ENCODE measurements around the gene CITED2. TPM values are rescaled to one million over a fixed set of nuclear protein-coding genes. Genes with fewer than 3 reads are reported as not detected.
"Not testable (repeated sequence)": the region's sequence is repeated elsewhere in the genome, so short reads cannot be mapped to it uniquely, and the experiment has no call there.

CITED2 gene
- polyA plus RNA-seq, 3 donors from 2014 or later = 11.1 to 36.3 (median 18.4) TPM

GRCh38 chr6:139367810-139368351 is 6.6 kb downstream of the CITED2 start:
- no peak overlapping the region for H3K4me3 Mint-ChIP-seq
- H3K27me3 Mint-ChIP-seq (ENCODE audit: low read depth in 3 of 3) = peaks cover 2 to 5% (median 5%) of the 10 kb centered on the region in 3 donors
- no peak for DNase-seq
- peak overlapping the region in 1 of 6 donors; percentile 2 for H3K27ac Mint-ChIP-seq
- H3K36me3 Mint-ChIP-seq = peaks cover 0 to 5% (median 0%) of the 10 kb centered on the region in 3 donors
- H3K4me1 Mint-ChIP-seq = peaks cover 41 to 53% of the 10 kb centered on the region in 2 donors
- no peaks in the 10 kb centered on the region for H3K9me3 Mint-ChIP-seq

GRCh38 chr6:139364982-139365379 is 9.5 kb downstream of the CITED2 start:
- H3K9me3 Mint-ChIP-seq = no peaks in the 10 kb centered on the region
- H3K4me1 Mint-ChIP-seq = peaks cover 24 to 42% of the 10 kb centered on the region in 2 donors
- DNase-seq = no peak
- H3K4me3 Mint-ChIP-seq = no peak overlapping the region
- no peaks in the 10 kb centered on the region for H3K36me3 Mint-ChIP-seq
- no peak overlapping the region for H3K27ac Mint-ChIP-seq
- no peaks in the 10 kb centered on the region for H3K27me3 Mint-ChIP-seq (ENCODE audit: low read depth in 3 of 3)

GRCh38 chr6:139364302-139364981 is 10.0 kb downstream of the CITED2 start:
- Mint-ChIP-seq H3K36me3 (no peaks in the 10 kb centered on the region), H3K9me3 (no peaks in the 10 kb centered on the region), H3K27me3 (ENCODE audit: low read depth in 3 of 3) (no peaks in the 10 kb centered on the region), H3K4me1 (peaks cover 19 to 36% of the 10 kb centered on the region in 2 donors), H3K4me3 (peak overlapping the region in 4 of 5 donors; percentile 22 to 42 (median 36)), H3K27ac (peak overlapping the region in 3 of 6 donors; percentile 3 to 61 (median 12))
- DNase-seq = peak; percentile 63 to 72 (median 68)

GRCh38 chr6:139363797-139364196 is 10.7 kb downstream of the CITED2 start:
- not testable (repeated sequence) for H3K9me3 Mint-ChIP-seq; H3K36me3 Mint-ChIP-seq; DNase-seq; H3K27me3 Mint-ChIP-seq (ENCODE audit: low read depth in 3 of 3)
- Mint-ChIP-seq H3K4me1 (peaks cover 19 to 34% of the 10 kb centered on the region in 2 donors), H3K4me3 (peak overlapping the region in 3 of 5 donors; percentile 11 to 40 (median 25)), H3K27ac (peak overlapping the region in 5 of 6 donors; percentile 14 to 81 (median 48))

- Mint-ChIP-seq H3K4me1 (peaks cover 19 to 34% of the 10 kb centered on the region in 2 donors), H3K27ac (peak overlapping the region; percentile 23 to 81 (median 48)), H3K4me3 (peak overlapping the region in 1 of 5 donors; percentile 52)
- H3K27me3 Mint-ChIP-seq (ENCODE audit: low read depth in 3 of 3); H3K36me3 Mint-ChIP-seq; H3K9me3 Mint-ChIP-seq; DNase-seq: not testable (repeated sequence)
These were observed 11.3 kb downstream of the CITED2 start for GRCh38 chr6:139363123-139363522.

- Mint-ChIP-seq H3K4me3 (no peak overlapping the region), H3K27me3 (ENCODE audit: low read depth in 3 of 3) (peaks cover 0 to 6% (median 0%) of the 10 kb centered on the region in 3 donors), H3K27ac (peak overlapping the region in 1 of 6 donors; percentile 2), H3K36me3 (no peaks in the 10 kb centered on the region), H3K9me3 (no peaks in the 10 kb centered on the region), H3K4me1 (peaks cover 19 to 34% of the 10 kb centered on the region in 2 donors)
- no peak for DNase-seq
These were observed 13.2 kb downstream of the CITED2 start for GRCh38 chr6:139361211-139361610.

- peaks cover 0 to 6% (median 0%) of the 10 kb centered on the region in 3 donors for H3K27me3 Mint-ChIP-seq (ENCODE audit: low read depth in 3 of 3)
- H3K27ac Mint-ChIP-seq = no peak overlapping the region
- H3K4me1 Mint-ChIP-seq = peaks cover 6 to 10% of the 10 kb centered on the region in 2 donors
- no peak overlapping the region for H3K4me3 Mint-ChIP-seq
- H3K9me3 Mint-ChIP-seq = no peaks in the 10 kb centered on the region
- no peak for DNase-seq
- no peaks in the 10 kb centered on the region for H3K36me3 Mint-ChIP-seq
These were observed 17.5 kb downstream of the CITED2 start for GRCh38 chr6:139356924-139357323.

GRCh38 chr6:139355777-139356445 is 18.5 kb downstream of the CITED2 start:
- no peak overlapping the region for H3K27ac Mint-ChIP-seq
- H3K27me3 Mint-ChIP-seq (ENCODE audit: low read depth in 3 of 3) = peaks cover 0 to 6% (median 0%) of the 10 kb centered on the region in 3 donors
- H3K4me3 Mint-ChIP-seq = no peak overlapping the region
- H3K36me3 Mint-ChIP-seq = no peaks in the 10 kb centered on the region
- peaks cover under 1% of the 10 kb centered on the region in 2 donors for H3K4me1 Mint-ChIP-seq
- DNase-seq = no peak
- H3K9me3 Mint-ChIP-seq = no peaks in the 10 kb centered on the region

- Mint-ChIP-seq H3K4me1 (no peaks in the 10 kb centered on the region), H3K4me3 (no peak overlapping the region), H3K27me3 (ENCODE audit: low read depth in 3 of 3) (peaks cover 0 to 6% (median 0%) of the 10 kb centered on the region in 3 donors), H3K36me3 (no peaks in the 10 kb centered on the region), H3K9me3 (no peaks in the 10 kb centered on the region), H3K27ac (no peak overlapping the region)
- no peak for DNase-seq
These were observed 19.3 kb downstream of the CITED2 start for GRCh38 chr6:139355172-139355571.

- Mint-ChIP-seq H3K27ac (no peak overlapping the region), H3K9me3 (no peaks in the 10 kb centered on the region), H3K4me1 (no peaks in the 10 kb centered on the region), H3K4me3 (no peak overlapping the region), H3K27me3 (ENCODE audit: low read depth in 3 of 3) (peaks cover 0 to 6% (median 0%) of the 10 kb centered on the region in 3 donors), H3K36me3 (no peaks in the 10 kb centered on the region)
- DNase-seq = no peak
These were observed 20.3 kb downstream of the CITED2 start for GRCh38 chr6:139354189-139354588.

- Mint-ChIP-seq H3K27ac (no peak overlapping the region), H3K36me3 (peaks cover 0 to 6% (median 0%) of the 10 kb centered on the region in 3 donors), H3K27me3 (ENCODE audit: low read depth in 3 of 3) (peaks cover 0 to 4% (median 0%) of the 10 kb centered on the region in 3 donors), H3K4me3 (no peak overlapping the region), H3K4me1 (no peaks in the 10 kb centered on the region), H3K9me3 (no peaks in the 10 kb centered on the region)
- no peak for DNase-seq
These were observed 24.9 kb downstream of the CITED2 start for GRCh38 chr6:139349464-139350020.

- peaks cover 0 to 6% (median 0%) of the 10 kb centered on the region in 3 donors for H3K36me3 Mint-ChIP-seq
- H3K27ac Mint-ChIP-seq = peak overlapping the region in 1 of 6 donors; percentile 16
- H3K9me3 Mint-ChIP-seq = no peaks in the 10 kb centered on the region
- H3K4me1 Mint-ChIP-seq = peaks cover 10 to 14% of the 10 kb centered on the region in 2 donors
- H3K27me3 Mint-ChIP-seq (ENCODE audit: low read depth in 3 of 3) = peaks cover 0 to 4% (median 0%) of the 10 kb centered on the region in 3 donors
- no peak overlapping the region for H3K4me3 Mint-ChIP-seq
- no peak for DNase-seq
These were observed 28.1 kb downstream of the CITED2 start for GRCh38 chr6:139346392-139346791.

- H3K9me3 Mint-ChIP-seq = no peaks in the 10 kb centered on the region
- peaks cover 10 to 14% of the 10 kb centered on the region in 2 donors for H3K4me1 Mint-ChIP-seq
- no peak overlapping the region for H3K4me3 Mint-ChIP-seq
- H3K27me3 Mint-ChIP-seq (ENCODE audit: low read depth in 3 of 3) = peaks cover 0 to 4% (median 0%) of the 10 kb centered on the region in 3 donors
- H3K27ac Mint-ChIP-seq = no peak overlapping the region
- peaks cover 0 to 6% (median 0%) of the 10 kb centered on the region in 3 donors for H3K36me3 Mint-ChIP-seq
- DNase-seq = no peak
These were observed 30.1 kb downstream of the CITED2 start for GRCh38 chr6:139344186-139344963.
